Esophagus squamous epithelium (tissue), 5 donors: ENCODE results near the gene TMEM72. TPM values are rescaled to one million over a fixed set of nuclear protein-coding genes. Genes with fewer than 3 reads are reported as not detected.

Experiments
- DNase-seq: peaks from one replicate; lab custom pipeline; 2025; lab: John Stamatoyannopoulos, UW
- H3K27ac ChIP-seq, 4 donors: fragments of 200-600 bp; sonication (generic); one replicate each; pipeline ENCODE4 v1.5.1; 2016 to 2019; ENCODE audit warnings: mild to moderate bottlenecking in 1 of 4
- H3K27me3 ChIP-seq, 4 donors: fragments of 200-600 bp; sonication (generic); 1 replicate in 3 of 4; 2 replicates in 1 of 4; pipeline versions ENCODE4 v1.5.1 to v1.6.0; 2017 to 2021; ENCODE audit warnings: antibody characterized with exemption in 1 of 4
- H3K36me3 ChIP-seq, 3 donors: fragments of 200-600 bp; sonication (generic); one replicate each; pipeline ENCODE4 v1.5.1; 2016 to 2019
- H3K4me1 ChIP-seq, 3 donors: fragments of 200-600 bp; sonication (generic); one replicate each; pipeline ENCODE4 v1.5.1; 2017 to 2019
- H3K4me3 ChIP-seq, 4 donors: fragments of 200-600 bp; sonication (generic); 1 replicate in 3 of 4; 2 replicates in 1 of 4; pipeline ENCODE4 v1.5.1; 2016 to 2019; ENCODE audit warnings: mild to moderate bottlenecking in 2 of 4, moderate library complexity in 1 of 4
- H3K9me3 ChIP-seq, 3 donors: fragments of 200-600 bp; sonication (generic); one replicate each; pipeline ENCODE4 v1.5.1; 2016 to 2019
- CTCF ChIP-seq, 6 experiments: fragments of 450-650 bp in 4 of 6; fragments of 200-600 bp in 2 of 6; sonication (generic) in 2 of 6; IDR thresholded peaks; one replicate each; pipeline ENCODE4 v1.5.1; 2016 to 2019; ENCODE audit warnings: antibody characterized with exemption in 6 of 6, mild to moderate bottlenecking in 4 of 6, moderate library complexity in 4 of 6
- POLR2A ChIP-seq, 4 donors: fragments of 450-650 bp; IDR thresholded peaks; one replicate each; pipeline ENCODE4 v1.6.1; 2017; ENCODE audit warnings: antibody characterized with exemption in 4 of 4, mild to moderate bottlenecking in 4 of 4, moderate library complexity in 3 of 4
- WGBS, 2 donors: methylation state at CpG; one replicate each; pipeline ENCODE4 v1.1.5; 2018; 5-methylcytosine and 5-hydroxymethylcytosine counted together
- intact Hi-C: fragments of 100-400 bp; cut with DNase I; formaldehyde crosslinking; loops from one replicate; pipeline ENCODE4 v1.15.0; 2022
- total RNA-seq, 4 donors: library from RNA; depleted of rRNA; stranded (reverse); fragments of >200 nt; gene quantifications; one replicate each; pipeline ENCODE4 v1.1.0, GENCODE V29; 2016
- donor health status: DM: yes; HTN: yes; CAD: no.

Gene TMEM72
- total RNA-seq, 4 donors from 2014 or later, result not detected

- DNase-seq, result no peak
Observed at GRCh38 chr10:44922796-44923545, 11.8 kb downstream of the TMEM72 start.

GRCh38 chr10:44923611-44924010 is 12.5 kb downstream of the TMEM72 start:
- no peaks in the 10 kb centered on the region for H3K36me3 ChIP-seq
- H3K4me1 ChIP-seq, result no peaks in the 10 kb centered on the region
- 100% methylated on average over 2 of the region's 3 CpGs; no CpG with 5 or more reads in 1 of the 2 donors for WGBS, 2 donors
- no peak for DNase-seq
- no peak overlapping the region for H3K27ac ChIP-seq
- H3K9me3 ChIP-seq, result no peaks in the 10 kb centered on the region
- no peak overlapping the region for H3K4me3 ChIP-seq
- TF ChIP-seq POLR2A (IDR thresholded peaks at IDR 0.05) (no peak), CTCF (IDR thresholded peaks at IDR 0.05) (no peak)
- intact Hi-C loops, result no loop called here
- no peaks in the 10 kb centered on the region for H3K27me3 ChIP-seq

More at GRCh38 chr10:44922796-44923545, 11.8 kb downstream of the TMEM72 start:
- no peaks in the 10 kb centered on the region for H3K9me3 ChIP-seq
- no peak overlapping the region for H3K27ac ChIP-seq
- H3K27me3 ChIP-seq, result no peaks in the 10 kb centered on the region
- intact Hi-C loops, result no loop called here
- H3K4me1 ChIP-seq, result no peaks in the 10 kb centered on the region
- WGBS, 2 donors, result 63 to 72% methylated on average over 7 of the region's 7 CpGs
- no peak overlapping the region for H3K4me3 ChIP-seq
- TF ChIP-seq POLR2A (IDR thresholded peaks at IDR 0.05) (no peak), CTCF (IDR thresholded peaks at IDR 0.05) (no peak)
- no peaks in the 10 kb centered on the region for H3K36me3 ChIP-seq

GRCh38 chr10:44924261-44925040 is 13.3 kb downstream of the TMEM72 start:
- Histone ChIP-seq H3K36me3 (no peaks in the 10 kb centered on the region), H3K4me3 (no peak overlapping the region), H3K4me1 (no peaks in the 10 kb centered on the region), H3K9me3 (no peaks in the 10 kb centered on the region), H3K27ac (no peak overlapping the region), H3K27me3 (no peaks in the 10 kb centered on the region)
- WGBS, 2 donors, result 66 to 80% methylated on average over 9 to 15 of the region's 21 CpGs
- intact Hi-C loops, result no loop called here
- no peak for TF ChIP-seq CTCF (IDR thresholded peaks at IDR 0.05)
- TF ChIP-seq POLR2A (IDR thresholded peaks at IDR 0.05), result no peak
- DNase-seq, result no peak

- no peak for DNase-seq
- WGBS, 2 donors, result 56 to 66% methylated on average over 7 of the region's 7 CpGs
- Histone ChIP-seq H3K27ac (no peak overlapping the region), H3K36me3 (no peaks in the 10 kb centered on the region), H3K4me1 (no peaks in the 10 kb centered on the region), H3K27me3 (no peaks in the 10 kb centered on the region), H3K9me3 (no peaks in the 10 kb centered on the region), H3K4me3 (no peak overlapping the region)
- TF ChIP-seq POLR2A (IDR thresholded peaks at IDR 0.05) (no peak), CTCF (IDR thresholded peaks at IDR 0.05) (no peak)
- intact Hi-C loops, result no loop called here
Observed at GRCh38 chr10:44925224-44925623, 14.1 kb downstream of the TMEM72 start.
